ENCODE data around the gene ANKRD40CL.

ANKRD40CL gene

DNA sequence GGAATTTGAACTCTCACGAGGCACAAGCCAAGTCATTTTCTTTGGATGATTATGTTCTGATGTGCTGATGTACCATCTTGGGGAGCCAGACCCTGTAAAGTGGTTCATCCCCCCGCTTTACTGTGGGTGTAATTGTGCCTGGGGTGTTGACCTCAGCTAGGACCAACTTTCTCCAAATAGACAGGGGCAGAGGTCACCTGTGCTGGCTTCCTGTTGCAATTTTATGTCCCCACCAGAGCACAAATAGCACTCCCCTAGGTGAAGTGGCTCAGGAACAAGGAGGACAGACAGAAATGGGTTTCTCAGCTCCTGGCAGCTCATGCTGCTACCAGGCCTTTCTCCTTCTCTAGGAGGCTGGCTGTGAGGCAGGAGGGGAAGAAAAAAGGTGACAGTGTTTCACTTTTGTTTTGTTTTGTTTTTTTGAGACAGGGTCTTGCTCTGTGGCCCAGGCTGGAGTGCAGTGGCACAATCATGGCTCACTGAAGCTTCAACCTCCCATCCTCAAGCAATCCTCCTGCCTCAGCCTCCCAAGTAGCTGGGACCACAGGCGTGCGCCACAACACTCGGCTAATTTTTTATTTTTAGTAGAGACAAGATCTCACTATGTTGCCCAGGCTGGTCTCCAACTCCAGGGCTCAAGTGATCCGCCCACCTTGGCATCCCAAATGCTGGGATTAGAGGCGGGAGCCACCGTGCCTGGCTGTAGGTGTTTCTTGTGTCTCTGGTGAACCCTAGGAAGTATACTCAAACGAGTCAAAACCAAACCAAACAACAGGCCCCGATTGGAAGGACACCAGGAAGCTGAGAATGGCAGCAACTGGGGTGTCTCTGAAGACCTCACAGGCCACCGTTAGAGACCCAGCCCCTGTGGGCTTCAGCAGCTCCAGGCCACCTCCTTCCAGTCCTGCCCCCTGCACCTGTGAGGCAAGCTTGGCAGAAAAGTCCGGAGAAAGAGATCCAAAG is 35.6 kb upstream of the ANKRD40CL start:
- Histone ChIP-seq H3K36me3 (ENCODE audit: insufficient read depth, low read length) (no peaks in the 10 kb centered on the region), H3K4me3 (ENCODE audit: low read length) (no peak overlapping the region), H3K4me2 (ENCODE audit: low read length) (no peak overlapping the region), H3K9me3 (replicated peaks; ENCODE audit: low read length) (no peaks in the 10 kb centered on the region), H3K4me1 (ENCODE audit: control insufficient read depth, insufficient read depth, low read length) (no peaks in the 10 kb centered on the region), H3K27me3 (ENCODE audit: control insufficient read depth, insufficient read depth, low read length) (peaks cover 27% of the 10 kb centered on the region), H3K9ac (ENCODE audit: low read depth, low read length) (no peak overlapping the region)

DNA sequence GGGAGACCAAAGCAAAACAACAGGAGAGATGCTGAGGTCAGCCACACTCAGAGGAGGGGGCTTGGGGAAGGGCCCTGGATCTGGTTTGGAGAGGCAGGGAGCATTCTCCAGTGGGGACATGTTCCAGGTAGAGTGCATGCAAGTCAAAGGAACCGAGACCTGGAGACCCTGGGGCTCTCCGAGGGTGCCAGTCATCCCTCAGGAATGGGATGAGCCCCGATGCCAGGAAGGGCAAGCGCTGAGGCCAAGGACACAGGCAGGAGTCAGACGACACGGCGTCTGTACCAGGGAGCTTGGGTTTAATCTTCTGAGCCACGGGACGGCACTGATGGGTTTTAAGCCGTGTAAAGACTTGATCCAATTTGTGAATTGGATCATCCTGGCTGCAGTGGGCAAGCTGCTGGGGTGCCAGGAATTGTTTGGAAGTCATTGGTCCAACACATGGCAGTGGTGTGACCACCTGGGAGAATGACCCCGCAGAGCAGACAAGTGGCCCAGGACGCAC is 32.9 kb upstream of the ANKRD40CL start:
- H3K9ac ChIP-seq (ENCODE audit: low read depth, low read length) = no peak overlapping the region
- H3K4me1 ChIP-seq (ENCODE audit: control insufficient read depth, insufficient read depth, low read length) = no peaks in the 10 kb centered on the region
- no peaks in the 10 kb centered on the region for H3K9me3 ChIP-seq (replicated peaks; ENCODE audit: low read length)
- no peak overlapping the region for H3K4me2 ChIP-seq (ENCODE audit: low read length)
- peaks cover 25% of the 10 kb centered on the region for H3K27me3 ChIP-seq (ENCODE audit: control insufficient read depth, insufficient read depth, low read length)
- no peaks in the 10 kb centered on the region for H3K36me3 ChIP-seq (ENCODE audit: insufficient read depth, low read length)
- H3K4me3 ChIP-seq (ENCODE audit: low read length) = no peak overlapping the region

DNA sequence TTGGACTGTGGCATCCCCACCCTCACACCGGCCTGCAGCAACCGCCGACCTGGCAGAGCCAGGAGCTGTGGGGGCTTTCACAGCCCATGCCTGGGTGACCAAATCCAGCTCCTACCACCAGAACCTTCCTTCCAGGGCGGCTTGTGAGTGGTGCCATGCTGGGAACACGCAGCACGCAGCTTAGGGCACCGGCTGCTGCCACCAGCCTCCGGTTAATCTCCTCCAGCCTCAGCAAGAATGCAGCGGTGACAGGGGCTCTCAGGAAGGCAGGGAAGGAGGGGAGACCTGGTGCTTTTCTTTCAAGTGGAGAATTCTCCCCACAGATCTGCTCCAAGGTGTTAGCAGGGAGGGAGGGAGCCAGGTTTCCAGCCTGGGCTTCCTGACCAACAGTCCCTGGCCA is 32.3 kb upstream of the ANKRD40CL start:
- Histone ChIP-seq H3K9me3 (replicated peaks; ENCODE audit: low read length) (no peaks in the 10 kb centered on the region), H3K4me1 (ENCODE audit: control insufficient read depth, insufficient read depth, low read length) (no peaks in the 10 kb centered on the region), H3K9ac (ENCODE audit: low read depth, low read length) (no peak overlapping the region), H3K4me2 (ENCODE audit: low read length) (no peak overlapping the region), H3K27me3 (ENCODE audit: control insufficient read depth, insufficient read depth, low read length) (peaks cover 25% of the 10 kb centered on the region), H3K36me3 (ENCODE audit: insufficient read depth, low read length) (no peaks in the 10 kb centered on the region), H3K4me3 (ENCODE audit: low read length) (no peak overlapping the region)

DNA sequence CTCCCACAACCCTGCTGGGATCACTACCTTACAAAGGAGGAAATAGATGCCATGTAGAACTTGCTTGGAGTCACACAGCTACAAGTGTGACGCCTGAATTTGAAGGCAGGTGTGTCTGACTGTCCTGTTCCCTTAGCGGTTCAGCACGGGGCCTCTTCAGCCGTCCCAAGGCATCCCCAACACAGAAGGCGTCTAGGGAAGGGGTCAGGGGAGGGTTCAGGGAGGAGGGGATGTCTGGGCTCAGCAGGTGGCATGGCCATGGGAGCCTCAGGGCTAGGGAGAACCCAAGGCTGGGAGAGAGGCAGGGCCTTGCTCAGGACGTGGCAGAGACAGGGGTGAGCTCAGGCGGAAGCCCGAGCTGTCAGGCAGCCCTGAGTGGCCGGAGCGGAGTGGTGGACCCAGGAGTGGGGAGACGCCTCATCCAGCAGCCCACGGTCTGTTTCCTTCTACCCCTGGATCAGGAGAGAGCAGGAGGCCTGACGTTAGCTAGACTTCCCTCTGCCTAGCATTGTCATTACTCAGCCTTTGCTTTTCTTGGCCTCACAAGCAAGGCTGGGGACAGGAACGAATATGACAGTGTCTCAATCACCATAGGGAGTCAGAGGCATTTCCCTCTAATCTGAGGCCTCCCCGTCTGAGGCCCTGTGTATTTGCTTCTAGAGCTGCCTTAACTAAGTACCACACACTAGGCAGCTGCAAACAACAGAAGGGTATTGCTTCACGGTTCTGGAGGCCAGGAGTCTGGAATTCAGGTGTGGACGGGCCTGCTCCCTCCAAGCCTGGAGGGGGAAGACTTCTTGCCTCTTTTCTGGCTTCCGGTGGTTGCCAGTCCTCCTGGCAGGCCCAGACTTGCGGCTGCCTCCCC is 31.3 kb upstream of the ANKRD40CL start:
- no peaks in the 10 kb centered on the region for H3K4me1 ChIP-seq (ENCODE audit: control insufficient read depth, insufficient read depth, low read length)
- no peak overlapping the region for H3K4me2 ChIP-seq (ENCODE audit: low read length)
- no peaks in the 10 kb centered on the region for H3K9me3 ChIP-seq (replicated peaks; ENCODE audit: low read length)
- H3K9ac ChIP-seq (ENCODE audit: low read depth, low read length) = no peak overlapping the region
- no peaks in the 10 kb centered on the region for H3K36me3 ChIP-seq (ENCODE audit: insufficient read depth, low read length)
- H3K4me3 ChIP-seq (ENCODE audit: low read length) = no peak overlapping the region
- peaks cover 25% of the 10 kb centered on the region for H3K27me3 ChIP-seq (ENCODE audit: control insufficient read depth, insufficient read depth, low read length)

GRCh38 chr17:50797135-50797810 is 30.0 kb upstream of the ANKRD40CL start:
- peaks cover 25% of the 10 kb centered on the region for H3K27me3 ChIP-seq (ENCODE audit: control insufficient read depth, insufficient read depth, low read length)
- H3K4me3 ChIP-seq (ENCODE audit: low read length) = no peak overlapping the region
- H3K9ac ChIP-seq (ENCODE audit: low read depth, low read length) = no peak overlapping the region
- no peaks in the 10 kb centered on the region for H3K4me1 ChIP-seq (ENCODE audit: control insufficient read depth, insufficient read depth, low read length)
- H3K9me3 ChIP-seq (replicated peaks; ENCODE audit: low read length) = no peaks in the 10 kb centered on the region
- no peaks in the 10 kb centered on the region for H3K36me3 ChIP-seq (ENCODE audit: insufficient read depth, low read length)
- no peak overlapping the region for H3K4me2 ChIP-seq (ENCODE audit: low read length)

GRCh38 chr17:50794361-50794760 is 27.0 kb upstream of the ANKRD40CL start:
- Histone ChIP-seq H3K4me2 (ENCODE audit: low read length) (no peak overlapping the region), H3K36me3 (ENCODE audit: insufficient read depth, low read length) (no peaks in the 10 kb centered on the region), H3K9me3 (replicated peaks; ENCODE audit: low read length) (no peaks in the 10 kb centered on the region), H3K27me3 (ENCODE audit: control insufficient read depth, insufficient read depth, low read length) (peaks cover 4% of the 10 kb centered on the region), H3K9ac (ENCODE audit: low read depth, low read length) (no peak overlapping the region), H3K4me1 (ENCODE audit: control insufficient read depth, insufficient read depth, low read length) (no peaks in the 10 kb centered on the region), H3K4me3 (ENCODE audit: low read length) (no peak overlapping the region)

DNA sequence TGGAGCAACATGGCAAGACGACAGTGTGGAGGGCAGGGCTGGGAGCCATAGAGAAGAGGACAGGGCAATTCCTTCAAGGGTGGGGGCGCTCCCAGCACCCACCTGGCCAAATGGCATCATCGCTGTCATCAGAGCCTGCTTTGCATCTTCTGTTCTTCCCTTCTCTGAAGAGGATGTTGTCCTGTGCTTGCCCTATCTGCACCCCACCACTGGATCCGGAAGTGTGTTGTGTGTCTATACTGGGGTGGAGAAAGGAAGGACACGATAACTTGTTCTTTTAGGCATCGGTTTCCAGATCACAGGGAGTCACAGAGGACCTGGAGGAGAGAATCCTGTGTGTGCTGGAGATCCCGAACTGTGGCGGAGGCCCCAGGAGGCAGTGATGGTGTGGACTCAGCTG is 25.7 kb upstream of the ANKRD40CL start:
- Histone ChIP-seq H3K9ac (ENCODE audit: low read depth, low read length) (no peak overlapping the region), H3K9me3 (replicated peaks; ENCODE audit: low read length) (no peaks in the 10 kb centered on the region), H3K4me2 (ENCODE audit: low read length) (no peak overlapping the region), H3K36me3 (ENCODE audit: insufficient read depth, low read length) (no peaks in the 10 kb centered on the region), H3K27me3 (ENCODE audit: control insufficient read depth, insufficient read depth, low read length) (peaks cover 3% of the 10 kb centered on the region), H3K4me3 (ENCODE audit: low read length) (no peak overlapping the region), H3K4me1 (ENCODE audit: control insufficient read depth, insufficient read depth, low read length) (no peaks in the 10 kb centered on the region)

DNA sequence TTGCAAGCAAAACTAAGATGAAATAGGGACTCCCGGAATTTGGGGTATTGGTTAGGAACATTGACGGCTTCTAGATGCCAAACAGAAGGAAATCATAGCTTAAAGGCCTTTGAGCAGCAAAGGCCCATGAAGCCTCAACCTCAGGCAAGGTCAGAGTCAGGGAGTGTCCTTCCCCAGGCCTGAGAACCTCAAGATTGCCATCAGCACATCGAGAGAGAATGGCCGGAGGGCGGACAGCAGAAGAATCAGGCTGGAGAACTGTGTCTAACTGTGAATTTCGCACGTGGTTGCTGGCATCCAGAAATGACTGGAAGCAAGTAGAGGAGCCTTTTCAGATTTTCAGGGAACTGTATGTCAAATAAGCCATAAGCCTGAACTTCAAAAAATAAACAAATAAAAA is 24.8 kb upstream of the ANKRD40CL start:
- Histone ChIP-seq H3K4me1 (ENCODE audit: control insufficient read depth, insufficient read depth, low read length) (no peaks in the 10 kb centered on the region), H3K9me3 (replicated peaks; ENCODE audit: low read length) (no peaks in the 10 kb centered on the region), H3K27me3 (ENCODE audit: control insufficient read depth, insufficient read depth, low read length) (peaks cover 3% of the 10 kb centered on the region), H3K4me3 (ENCODE audit: low read length) (no peak overlapping the region), H3K9ac (ENCODE audit: low read depth, low read length) (no peak overlapping the region), H3K4me2 (ENCODE audit: low read length) (no peak overlapping the region), H3K36me3 (ENCODE audit: insufficient read depth, low read length) (no peaks in the 10 kb centered on the region)

- Histone ChIP-seq H3K27me3 (ENCODE audit: control insufficient read depth, insufficient read depth, low read length) (peaks cover 3% of the 10 kb centered on the region), H3K9ac (ENCODE audit: low read depth, low read length) (no peak overlapping the region), H3K9me3 (replicated peaks; ENCODE audit: low read length) (no peaks in the 10 kb centered on the region), H3K36me3 (ENCODE audit: insufficient read depth, low read length) (no peaks in the 10 kb centered on the region), H3K4me2 (ENCODE audit: low read length) (no peak overlapping the region), H3K4me3 (ENCODE audit: low read length) (no peak overlapping the region), H3K4me1 (ENCODE audit: control insufficient read depth, insufficient read depth, low read length) (no peaks in the 10 kb centered on the region)
Observed at GRCh38 chr17:50790618-50791017, 23.3 kb upstream of the ANKRD40CL start.

GRCh38 chr17:50787106-50787505 is 19.8 kb upstream of the ANKRD40CL start:
- Histone ChIP-seq H3K4me2 (ENCODE audit: low read length) (no peak overlapping the region), H3K4me3 (ENCODE audit: low read length) (no peak overlapping the region), H3K4me1 (ENCODE audit: control insufficient read depth, insufficient read depth, low read length) (no peaks in the 10 kb centered on the region), H3K27me3 (ENCODE audit: control insufficient read depth, insufficient read depth, low read length) (peaks cover 3% of the 10 kb centered on the region), H3K9ac (ENCODE audit: low read depth, low read length) (no peak overlapping the region), H3K9me3 (replicated peaks; ENCODE audit: low read length) (no peaks in the 10 kb centered on the region), H3K36me3 (ENCODE audit: insufficient read depth, low read length) (no peaks in the 10 kb centered on the region)

DNA sequence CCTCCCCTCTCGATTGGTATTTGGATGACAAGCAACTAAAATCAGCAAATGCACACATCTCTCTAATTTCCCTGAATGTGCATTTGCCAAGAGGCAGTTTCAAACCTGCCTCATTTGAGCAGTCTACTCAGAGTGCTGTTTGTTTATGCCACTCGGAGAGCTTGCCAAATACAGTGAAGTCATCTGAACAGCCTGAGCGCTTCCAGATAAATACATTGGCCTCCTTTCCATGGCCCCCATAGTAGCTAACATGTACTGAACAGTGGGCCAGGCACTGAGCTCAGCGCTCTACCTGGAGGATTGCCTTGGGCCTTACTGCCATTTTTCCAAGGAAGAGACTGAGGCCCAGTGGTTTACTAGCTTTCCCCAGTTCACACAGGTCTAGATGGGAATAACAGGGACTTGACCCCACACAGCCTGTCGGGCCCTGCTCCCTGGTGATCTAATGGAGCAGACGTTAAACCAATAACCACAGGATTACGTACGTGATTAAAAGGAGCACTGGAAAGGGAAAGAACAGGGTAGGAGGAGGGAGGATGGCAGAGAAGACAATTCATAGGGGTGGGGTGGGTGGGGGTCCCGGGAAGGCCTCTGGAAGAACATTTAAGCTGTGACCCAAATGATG is 18.7 kb upstream of the ANKRD40CL start:
- no peak overlapping the region for H3K9ac ChIP-seq (ENCODE audit: low read depth, low read length)
- H3K27me3 ChIP-seq (ENCODE audit: control insufficient read depth, insufficient read depth, low read length) = peaks cover 6% of the 10 kb centered on the region
- H3K4me3 ChIP-seq (ENCODE audit: low read length) = no peak overlapping the region
- H3K4me2 ChIP-seq (ENCODE audit: low read length) = no peak overlapping the region
- H3K36me3 ChIP-seq (ENCODE audit: insufficient read depth, low read length) = no peaks in the 10 kb centered on the region
- H3K9me3 ChIP-seq (replicated peaks; ENCODE audit: low read length) = no peaks in the 10 kb centered on the region
- peaks cover 5% of the 10 kb centered on the region for H3K4me1 ChIP-seq (ENCODE audit: control insufficient read depth, insufficient read depth, low read length)

Data from skeletal muscle satellite cell (primary cell).